Left hindlimb (tissue), 1 donor: Measurements from ENCODE around the gene CACNB2.

Source experiments
- DNase-seq: peaks from one replicate; pipeline ENCODE4 v3.0.0-alpha.2; 2018

The CACNB2 gene

DNA sequence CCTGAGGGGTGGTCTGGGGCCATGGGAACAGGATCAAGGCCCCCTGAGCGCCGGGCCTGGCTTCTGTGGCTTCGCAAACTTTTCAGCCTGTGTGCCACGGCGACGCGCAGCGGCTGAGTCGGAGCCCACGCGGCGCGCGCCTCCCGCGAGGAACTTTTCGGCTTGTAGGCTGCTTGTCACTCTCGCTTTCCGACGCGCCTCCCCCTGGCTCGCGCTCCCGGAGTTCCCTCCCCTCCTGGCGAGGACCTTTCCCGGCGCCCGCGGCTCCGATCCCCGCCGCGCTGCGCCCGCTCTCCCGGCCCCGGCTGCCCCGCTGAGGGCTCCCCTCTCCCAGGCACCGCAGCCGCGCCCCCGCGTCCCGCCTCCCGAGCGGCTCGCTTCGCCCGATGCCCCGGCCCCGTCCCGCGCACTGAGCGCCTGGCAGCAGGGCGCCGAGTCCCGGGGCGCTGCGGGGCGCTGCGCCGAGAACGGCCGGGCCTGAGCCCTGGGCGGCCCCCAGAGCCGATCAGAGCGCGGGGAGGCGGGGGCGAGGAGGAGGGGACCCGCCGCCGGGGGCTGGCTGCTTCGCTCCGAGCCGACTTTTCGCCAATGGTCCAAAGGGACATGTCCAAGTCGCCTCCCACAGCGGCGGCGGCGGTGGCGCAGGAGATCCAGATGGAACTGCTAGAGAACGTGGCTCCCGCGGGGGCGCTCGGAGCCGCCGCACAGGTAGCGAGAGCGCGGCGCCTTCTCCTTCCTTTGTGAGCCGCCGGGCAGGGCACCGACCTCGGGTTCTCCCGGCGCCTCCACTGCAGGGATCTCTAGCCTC lies at the start of gene CACNB2:
CACNB2 (plus strand) TSS at position 276 of the 808 bp plus-strand sequence.
- DNase-seq = peak; percentile 85

DNA sequence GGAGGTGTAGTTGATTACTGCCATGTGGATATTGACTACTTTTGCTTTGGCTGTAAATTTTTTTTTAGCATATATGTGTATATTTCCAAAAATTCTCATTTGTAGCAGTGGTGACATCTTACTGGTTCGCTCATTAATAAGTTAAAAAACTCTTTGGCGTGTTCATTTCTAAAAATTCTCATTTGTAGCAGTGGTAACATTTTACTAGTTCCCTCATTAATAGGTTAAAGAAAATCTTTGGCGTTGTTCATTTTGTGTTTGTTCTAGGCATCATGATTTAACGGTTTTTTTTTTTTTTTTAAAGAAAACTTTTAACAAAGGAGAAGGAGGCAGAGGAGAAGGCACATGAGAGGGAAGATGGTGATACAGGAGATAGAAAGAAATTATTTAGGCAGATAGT lies 45.9 kb upstream of the CACNB2 start:
- DNase-seq = no peak

GRCh38 chr10:18094793-18095192 lies 45.4 kb upstream of the CACNB2 start:
- DNase-seq = no peak

- no peak for DNase-seq
Observed at GRCh38 chr10:18097524-18097923, 42.7 kb upstream of the CACNB2 start.

DNA sequence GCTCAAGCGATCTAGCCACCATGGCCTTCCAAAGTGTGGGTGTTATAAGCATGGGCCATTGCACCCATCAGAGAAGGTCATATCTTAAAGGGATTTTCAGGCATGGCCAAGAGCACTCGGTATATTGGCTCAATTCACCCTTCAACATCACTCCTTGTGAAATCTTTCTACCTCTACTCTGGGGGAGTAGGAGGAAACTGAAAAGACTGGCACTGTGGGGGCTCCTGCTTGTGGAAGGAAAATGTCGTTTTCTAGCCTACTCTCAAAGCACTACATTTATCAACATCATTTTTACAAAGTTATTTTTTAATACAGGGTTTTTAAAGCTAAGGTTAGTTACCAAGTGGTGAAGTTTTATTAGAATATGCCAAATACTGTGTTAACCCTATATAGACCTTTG lies 42.0 kb upstream of the CACNB2 start:
- DNase-seq = no peak

GRCh38 chr10:18099415-18099814 lies 40.8 kb upstream of the CACNB2 start:
- no peak for DNase-seq

DNA sequence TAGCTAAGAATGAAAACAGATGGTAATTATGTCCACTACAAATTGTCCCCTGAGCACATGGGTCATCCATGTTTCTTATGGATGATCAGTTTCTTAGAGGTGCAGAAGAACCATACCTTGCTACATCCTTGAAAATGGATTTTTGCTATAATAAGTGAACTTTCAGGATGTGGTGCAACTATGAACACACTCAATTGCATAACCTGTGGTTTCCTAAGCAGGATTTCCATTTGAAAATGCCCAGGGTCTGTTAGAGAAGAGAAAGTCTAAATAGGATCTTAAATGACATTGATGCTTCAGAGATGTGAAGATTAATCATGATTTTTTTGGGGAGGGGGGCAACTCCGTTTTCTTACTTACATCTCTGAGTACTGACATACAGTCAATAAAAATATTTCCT lies 39.6 kb upstream of the CACNB2 start:
- DNase-seq = no peak

DNA sequence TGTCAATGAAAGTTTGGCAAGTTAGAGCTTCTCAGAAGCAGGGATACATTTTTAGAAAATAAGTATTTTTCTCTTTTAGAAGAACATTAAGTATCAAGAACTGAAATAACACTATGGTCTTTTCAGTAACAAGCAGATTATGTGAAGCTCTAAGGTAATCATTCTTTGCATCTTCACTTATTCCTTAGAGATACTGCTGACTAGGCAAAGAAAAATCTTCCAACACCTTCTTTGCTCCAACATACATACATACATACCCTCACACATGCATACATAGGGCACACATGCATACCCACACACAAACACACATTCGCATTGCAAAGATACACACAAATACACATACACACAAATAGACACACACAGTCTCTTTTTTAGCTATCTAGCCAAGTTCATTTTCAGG lies 37.8 kb upstream of the CACNB2 start:
- no peak for DNase-seq

- DNase-seq = no peak
Observed at GRCh38 chr10:18104223-18104872, 35.9 kb upstream of the CACNB2 start.

GRCh38 chr10:18109341-18109870 lies 30.8 kb upstream of the CACNB2 start:
- DNase-seq = no peak

- DNase-seq = no peak
Observed at GRCh38 chr10:18113881-18114280, 26.3 kb upstream of the CACNB2 start.

DNA sequence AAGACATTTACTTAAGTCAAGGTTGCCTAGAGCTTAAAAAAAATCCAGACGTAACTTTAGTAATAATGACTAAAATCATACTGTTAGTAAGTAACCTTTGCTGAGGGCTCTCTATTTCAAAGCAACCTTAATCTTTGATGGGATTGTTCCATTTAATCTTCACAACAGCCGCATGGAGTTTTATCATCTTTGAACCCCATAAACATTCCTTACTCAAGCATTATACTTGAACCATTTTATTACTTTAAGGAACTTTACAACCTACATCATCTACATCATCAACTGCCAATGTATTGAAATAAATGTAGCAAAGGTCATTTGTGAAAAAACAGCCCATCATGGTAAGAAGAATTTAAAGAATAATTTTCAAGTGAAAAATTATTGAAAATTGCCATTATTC lies 22.9 kb upstream of the CACNB2 start:
- DNase-seq = no peak

- DNase-seq = no peak
Observed at GRCh38 chr10:18122753-18123152, 17.5 kb upstream of the CACNB2 start.

GRCh38 chr10:18133046-18133445 lies 7.2 kb upstream of the CACNB2 start:
- no peak for DNase-seq

DNA sequence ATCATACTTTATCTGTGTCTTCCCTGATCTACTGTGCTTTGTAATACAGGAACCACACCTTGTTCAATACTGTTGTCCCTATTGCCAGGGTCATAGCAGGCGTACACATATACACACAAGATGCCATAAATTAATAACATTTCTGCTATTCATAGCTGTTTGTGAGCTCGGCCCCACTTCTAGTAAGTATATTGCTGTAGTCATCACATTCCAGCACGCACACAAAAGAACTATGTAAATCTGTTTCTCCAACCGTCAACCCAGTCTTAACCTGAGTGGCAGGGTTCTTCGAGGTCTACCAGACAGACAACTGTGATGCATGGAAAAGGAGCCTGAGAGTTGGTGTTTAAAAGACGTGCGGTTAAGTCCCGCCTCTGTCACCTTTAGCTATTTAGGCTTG lies 5.7 kb upstream of the CACNB2 start:
- no peak for DNase-seq

DNA sequence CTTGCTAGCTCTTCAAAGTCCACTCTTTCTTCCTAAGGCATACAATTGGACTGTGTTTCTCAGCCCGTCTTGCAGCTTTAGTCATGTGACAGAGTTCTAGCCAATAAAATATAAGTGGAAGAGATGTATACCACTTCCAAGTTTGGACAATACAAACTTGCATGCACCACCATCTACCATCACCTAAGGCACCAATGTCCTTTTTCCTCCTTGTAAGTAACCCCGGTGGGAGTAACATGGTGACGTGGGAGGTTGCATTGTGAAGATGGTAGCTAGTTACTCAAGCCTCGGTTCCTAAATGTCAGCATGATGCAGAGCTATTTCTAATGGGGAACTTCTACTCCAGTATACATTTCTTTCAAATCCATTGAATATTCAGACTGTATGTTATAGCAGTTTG lies 5.3 kb upstream of the CACNB2 start:
- no peak for DNase-seq

- no peak for DNase-seq
Observed at GRCh38 chr10:18136073-18136791, 4.0 kb upstream of the CACNB2 start.

- no peak for DNase-seq
Observed at GRCh38 chr10:18137111-18137510, 3.1 kb upstream of the CACNB2 start.

DNA sequence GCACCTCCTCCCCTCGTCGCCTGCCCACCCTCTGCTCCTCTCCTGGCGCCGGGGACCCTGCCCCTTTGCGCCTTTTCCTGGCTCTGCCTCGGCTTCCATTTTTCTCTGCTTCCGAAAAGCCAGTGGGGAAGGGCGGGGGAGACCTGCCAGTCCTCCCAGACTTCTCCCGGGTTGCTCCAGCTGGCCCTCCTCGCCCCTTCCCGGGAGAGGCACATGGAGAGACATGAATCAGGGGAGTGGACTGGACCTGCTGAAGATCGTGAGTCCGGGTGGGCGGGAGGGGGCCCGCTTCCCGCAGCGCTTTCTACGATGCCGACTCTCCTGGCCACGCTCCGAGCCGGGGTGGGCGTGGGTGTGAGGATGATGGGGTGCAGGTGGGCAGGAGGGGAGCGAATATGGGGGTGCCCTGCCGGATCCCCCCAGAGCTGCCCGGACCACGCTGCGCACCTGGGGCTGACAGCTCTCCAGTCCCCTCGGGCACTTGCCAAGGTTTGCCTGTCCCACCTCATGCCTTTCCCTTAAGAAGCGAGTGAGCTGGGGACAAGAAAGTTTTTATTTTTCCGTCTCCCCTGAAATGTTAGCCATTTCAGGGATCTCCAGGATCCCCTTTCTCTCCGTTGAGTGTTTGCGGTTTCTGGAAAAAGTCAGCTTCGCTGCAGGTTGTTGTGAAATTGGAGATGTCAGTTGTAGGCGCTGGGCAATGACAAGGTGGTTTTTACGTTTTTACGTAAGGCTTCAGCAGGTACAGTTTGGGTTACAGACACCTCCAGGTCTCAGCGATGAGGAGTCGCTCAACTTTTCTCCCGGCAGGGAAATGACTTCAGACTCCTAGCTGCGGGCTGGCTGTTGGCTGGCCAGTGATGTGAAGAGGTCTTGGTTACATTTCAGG lies 977 bp downstream of the CACNB2 start:
- peak; percentile 38 for DNase-seq

DNA sequence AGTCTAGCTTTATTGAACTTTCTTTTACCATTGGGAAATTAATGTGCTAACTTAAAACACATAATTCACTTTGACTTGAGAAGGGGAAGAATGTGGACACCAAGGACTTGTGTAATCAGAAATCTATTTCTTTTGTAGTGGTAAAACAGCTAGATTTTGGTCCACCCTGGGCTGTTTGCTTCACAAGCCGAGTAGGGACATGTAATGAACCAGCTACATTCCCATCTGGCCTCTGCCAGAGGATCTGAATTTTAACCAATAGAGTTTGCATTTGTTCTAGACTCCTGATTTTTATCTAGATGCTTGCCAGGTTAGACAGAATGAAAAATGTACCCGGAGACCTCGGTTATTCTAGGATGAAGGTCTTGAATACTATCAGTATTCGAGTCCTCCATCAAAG lies 1.9 kb downstream of the CACNB2 start:
- no peak for DNase-seq

GRCh38 chr10:18144396-18144795 lies 4.2 kb downstream of the CACNB2 start:
- DNase-seq = no peak

DNA sequence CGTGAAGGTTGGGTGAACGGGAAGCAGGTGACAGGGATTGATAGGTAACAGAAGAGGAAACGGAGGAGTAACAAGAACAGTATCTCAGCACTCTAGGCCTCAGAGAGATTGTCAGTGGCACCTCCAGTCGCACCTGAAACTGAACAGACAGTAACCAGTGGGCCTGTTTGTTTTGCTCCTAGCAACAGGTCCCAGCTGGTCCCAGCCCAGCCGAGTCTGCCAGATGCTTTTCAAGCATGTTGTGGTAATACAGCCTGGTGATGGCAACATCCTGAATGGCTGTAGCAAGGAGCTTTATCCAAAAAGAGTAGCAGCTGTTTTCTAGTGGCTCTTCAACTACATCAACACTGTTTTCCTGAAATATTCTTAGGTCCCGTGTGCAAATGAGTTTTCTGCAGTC lies 4.7 kb downstream of the CACNB2 start:
- DNase-seq = peak; percentile 39

DNA sequence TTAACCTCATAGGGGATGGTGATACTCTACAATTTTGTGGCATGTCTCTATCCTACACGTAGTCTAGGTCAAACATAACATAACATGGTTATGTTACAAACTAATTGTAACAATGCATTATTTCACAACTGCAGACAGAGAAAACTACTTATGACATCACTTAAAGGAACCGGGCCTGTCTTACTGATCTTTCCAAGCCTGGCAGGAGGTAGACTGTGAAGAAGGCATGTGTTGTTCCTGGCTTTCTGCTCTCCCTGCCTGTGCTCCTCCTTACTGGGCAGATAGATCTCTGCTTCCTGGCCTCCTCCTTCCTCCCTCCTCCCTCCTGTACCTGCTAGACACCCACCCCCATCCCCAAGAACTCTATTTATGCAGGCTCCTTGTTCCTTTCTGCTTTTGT lies 5.4 kb downstream of the CACNB2 start:
- DNase-seq = no peak
